Esophagus muscularis mucosa (tissue), 4 donors: ENCODE measurements around the gene NEURL3. TPM values are rescaled to one million over a fixed set of nuclear protein-coding genes. Genes with fewer than 3 reads are reported as not detected.

Experiments used
- DNase-seq: peaks from one replicate; pipeline ENCODE4 v3.0.0-alpha.2; 2017; ENCODE audit errors: extremely low spot score
- H3K27ac ChIP-seq, 4 donors: fragments of 200-600 bp; sonication (generic); replicated peaks in 1 of 4; 1 replicate in 3 of 4; 2 replicates in 1 of 4; pipeline ENCODE4 v1.5.1; 2016 to 2019; ENCODE audit warnings: mild to moderate bottlenecking in 1 of 4
- H3K27me3 ChIP-seq, 4 donors: fragments of 200-600 bp; sonication (generic); one replicate each; pipeline versions ENCODE4 v1.5.1 to v1.6.0; 2016 to 2019
- H3K36me3 ChIP-seq, 4 donors: fragments of 200-600 bp; sonication (generic); one replicate each; pipeline ENCODE4 v1.5.1; 2016 to 2019
- H3K4me1 ChIP-seq, 4 donors: fragments of 200-600 bp; sonication (generic); one replicate each; pipeline ENCODE4 v1.5.1; 2016 to 2019
- H3K4me3 ChIP-seq, 4 donors: fragments of 200-600 bp; sonication (generic); 1 replicate in 2 of 4; 2 replicates in 2 of 4; pipeline ENCODE4 v1.5.1; 2016 to 2019; ENCODE audit warnings: mild to moderate bottlenecking in 4 of 4, moderate library complexity in 1 of 4
- H3K9me3 ChIP-seq, 4 donors: fragments of 200-600 bp; sonication (generic); 1 replicate in 3 of 4; 2 replicates in 1 of 4; pipeline ENCODE4 v1.5.1; 2016 to 2019
- EP300 ChIP-seq: sonication (generic); formaldehyde crosslinking; IDR thresholded peaks from one replicate; pipeline ENCODE4 v1.6.1; 2017; ENCODE audit warnings: antibody characterized with exemption
- POLR2A ChIP-seq: fragments of 450-650 bp; IDR thresholded peaks from one replicate; pipeline ENCODE4 v1.6.1; 2017; ENCODE audit warnings: antibody characterized with exemption, moderate library complexity, mild to moderate bottlenecking, low read depth
- POLR2AphosphoS5 ChIP-seq, 2 donors: sonication (generic); formaldehyde crosslinking; IDR thresholded peaks; one replicate each; pipeline ENCODE4 v1.6.1; 2017; ENCODE audit warnings: antibody characterized with exemption in 2 of 2
- intact Hi-C: fragments of 100-400 bp; cut with DNase I; formaldehyde crosslinking; loops from one replicate; pipeline ENCODE4 v1.15.1; 2023
- total RNA-seq, 4 donors: library from RNA; depleted of rRNA; stranded (reverse); fragments of >200 nt; gene quantifications; one replicate each; pipeline versions ENCODE4 v1.1.0 to v1.2.1, GENCODE V29; 2016
- TF ChIP-seq, protein P1 (sequence below), 3 experiments: fragments of 200-600 bp in 2 of 3; fragments of 450-650 bp in 1 of 3; sonication (generic) in 2 of 3; IDR thresholded peaks; one replicate each; pipeline ENCODE4 v1.5.1; 2017 to 2019; ENCODE audit warnings: antibody characterized with exemption in 3 of 3, mild to moderate bottlenecking in 2 of 3, moderate library complexity in 1 of 3

NEURL3 gene
- total RNA-seq, 4 donors from 2014 or later: not detected

DNA sequence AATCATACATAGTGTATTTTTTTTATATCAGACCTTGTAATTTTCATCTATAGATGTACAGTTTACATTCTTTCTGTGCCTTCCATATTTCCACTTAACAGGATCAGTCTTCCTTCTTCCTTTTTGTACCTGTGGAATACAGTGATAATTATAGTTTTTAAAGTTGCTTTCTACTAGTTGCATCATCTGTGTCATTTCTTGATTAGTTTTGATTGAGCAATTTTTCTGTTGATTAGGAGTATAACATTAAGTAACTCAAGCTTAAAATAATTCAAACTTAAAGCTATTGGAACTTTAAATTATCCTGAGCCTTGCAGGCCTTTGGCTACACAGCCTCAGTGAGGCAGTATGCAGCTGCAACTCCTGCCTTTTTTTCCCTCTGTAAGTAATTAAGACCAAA, 57.4 kb downstream of the NEURL3 start:
- no peaks in the 10 kb centered on the region for H3K9me3 ChIP-seq
- intact Hi-C loops: no loop called here

More for the DNA sequence above, 57.4 kb downstream of the NEURL3 start:
- TF ChIP-seq POLR2A (no peak), POLR2AphosphoS5 (IDR thresholded peaks at IDR 0.05) (no peak), EP300 (no peak)
- TF ChIP-seq, protein P1, sequence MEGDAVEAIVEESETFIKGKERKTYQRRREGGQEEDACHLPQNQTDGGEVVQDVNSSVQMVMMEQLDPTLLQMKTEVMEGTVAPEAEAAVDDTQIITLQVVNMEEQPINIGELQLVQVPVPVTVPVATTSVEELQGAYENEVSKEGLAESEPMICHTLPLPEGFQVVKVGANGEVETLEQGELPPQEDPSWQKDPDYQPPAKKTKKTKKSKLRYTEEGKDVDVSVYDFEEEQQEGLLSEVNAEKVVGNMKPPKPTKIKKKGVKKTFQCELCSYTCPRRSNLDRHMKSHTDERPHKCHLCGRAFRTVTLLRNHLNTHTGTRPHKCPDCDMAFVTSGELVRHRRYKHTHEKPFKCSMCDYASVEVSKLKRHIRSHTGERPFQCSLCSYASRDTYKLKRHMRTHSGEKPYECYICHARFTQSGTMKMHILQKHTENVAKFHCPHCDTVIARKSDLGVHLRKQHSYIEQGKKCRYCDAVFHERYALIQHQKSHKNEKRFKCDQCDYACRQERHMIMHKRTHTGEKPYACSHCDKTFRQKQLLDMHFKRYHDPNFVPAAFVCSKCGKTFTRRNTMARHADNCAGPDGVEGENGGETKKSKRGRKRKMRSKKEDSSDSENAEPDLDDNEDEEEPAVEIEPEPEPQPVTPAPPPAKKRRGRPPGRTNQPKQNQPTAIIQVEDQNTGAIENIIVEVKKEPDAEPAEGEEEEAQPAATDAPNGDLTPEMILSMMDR (IDR thresholded peaks at IDR 0.05): no peak
- Histone ChIP-seq H3K4me1 (no peaks in the 10 kb centered on the region), H3K4me3 (no peak overlapping the region), H3K27ac (no peak overlapping the region), H3K36me3 (no peaks in the 10 kb centered on the region), H3K27me3 (peaks cover 0 to 8% (median 0%) of the 10 kb centered on the region in 4 donors)
- DNase-seq: no peak

Other genes starting within 250 kb of the NEURL3 start
- 10 to 100 TPM; 42.8 to 72.0 (median 55.3) TPM for gene TMEM127, start 239.4 kb downstream of the NEURL3 start, total RNA-seq
- 100 to 1,000 TPM in 1 of 4 donors, 10 to 100 TPM in 3; 76.4 to 101 (median 92.5) TPM for gene CIAO1, start 239.1 kb downstream of the NEURL3 start, total RNA-seq
- gene SNRNP200, start 199.8 kb downstream of the NEURL3 start, total RNA-seq: 100 to 1,000 TPM in 2 of 4 donors, 10 to 100 TPM in 2; 73.7 to 106 (median 90.8) TPM
- gene ITPRIPL1, start 180.0 kb downstream of the NEURL3 start, total RNA-seq: 1 to 10 TPM in 2 of 4 donors, under 1 TPM in 2; 0.42 to 1.4 (median 0.93) TPM
- gene NCAPH, start 169.6 kb downstream of the NEURL3 start, total RNA-seq: 1 to 10 TPM in 2 of 4 donors, under 1 TPM in 2; 0.45 to 1.4 (median 0.87) TPM
- gene ARID5A, start 31.4 kb upstream of the NEURL3 start, total RNA-seq: 100 to 1,000 TPM in 1 of 4 donors, 10 to 100 TPM in 3; 26.2 to 238 (median 70.7) TPM
- gene KANSL3, start 133.0 kb upstream of the NEURL3 start, total RNA-seq: 10 to 100 TPM; 54.2 to 63.1 (median 59.5) TPM
- gene FER1L5, start 137.4 kb upstream of the NEURL3 start, total RNA-seq: under 1 TPM in 1 of 4 donors, not detected in 3; under 0.01 TPM
- 10 to 100 TPM; 13.7 to 22.1 (median 21.2) TPM for gene LMAN2L, start 234.7 kb upstream of the NEURL3 start, total RNA-seq